ENCODE measurements around the gene FBXO11. TPM values are rescaled to one million over a fixed set of nuclear protein-coding genes. Genes with fewer than 3 reads are reported as not detected.
A peak's percentile ranks its signal among the peaks of the same experiment; 100 is the strongest.

Gene FBXO11
- polyA plus RNA-seq, 3 donors from 2014 or later = 5.2 to 7.5 (median 7.0) TPM

DNA sequence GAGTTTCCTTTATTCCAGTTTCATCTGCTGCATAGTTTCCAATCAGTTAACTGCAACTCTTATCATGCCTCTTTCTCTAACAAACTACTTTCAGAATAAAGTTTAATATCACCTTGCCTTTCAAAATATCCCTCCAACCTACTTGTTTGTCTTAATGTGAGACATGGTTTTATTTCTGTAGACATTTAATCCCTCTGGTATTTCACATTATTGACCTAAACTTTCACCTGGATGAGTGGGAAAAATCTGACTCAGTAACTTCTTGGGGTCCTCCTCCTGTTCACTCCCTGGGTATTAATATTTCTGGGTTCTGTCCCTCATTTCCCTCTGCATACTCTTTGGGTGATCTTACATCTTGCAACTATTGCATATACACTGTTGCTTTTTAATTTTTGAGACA is 95.4 kb downstream of the FBXO11 start:
- H3K27ac Mint-ChIP-seq = peak overlapping the region in 5 of 6 donors; percentile 32 to 77 (median 44)
- DNase-seq = no peak
- H3K9me3 Mint-ChIP-seq = no peaks in the 10 kb centered on the region
- H3K27me3 Mint-ChIP-seq (ENCODE audit: low read depth in 3 of 3) = no peaks in the 10 kb centered on the region
- H3K4me1 Mint-ChIP-seq = no peaks in the 10 kb centered on the region
- no peak overlapping the region for H3K4me3 Mint-ChIP-seq
- H3K36me3 Mint-ChIP-seq = peaks cover 15 to 45% (median 16%) of the 10 kb centered on the region in 3 donors

DNA sequence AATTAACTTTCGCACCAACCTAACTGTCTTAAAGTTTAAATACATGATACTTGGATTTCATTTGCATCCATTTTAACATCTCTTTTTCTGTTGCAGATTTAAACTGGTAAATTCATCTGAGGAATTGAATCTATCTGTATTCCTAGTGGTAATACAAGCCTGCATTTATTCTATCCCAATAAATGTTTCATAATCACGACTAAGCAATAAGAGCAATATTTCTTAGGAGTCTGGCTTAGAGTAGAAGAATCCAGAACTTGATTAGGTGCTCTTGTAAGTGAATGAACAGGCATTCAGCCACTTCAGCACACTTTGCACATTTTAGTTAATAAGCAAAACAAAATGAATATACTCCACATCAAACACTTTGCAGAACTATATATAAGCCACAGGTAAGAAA is 96.4 kb downstream of the FBXO11 start:
- no peak for DNase-seq
- Mint-ChIP-seq H3K27me3 (ENCODE audit: low read depth in 3 of 3) (no peaks in the 10 kb centered on the region), H3K36me3 (peaks cover 16 to 53% (median 17%) of the 10 kb centered on the region in 3 donors), H3K27ac (peak overlapping the region in 1 of 6 donors; percentile 23), H3K9me3 (no peaks in the 10 kb centered on the region), H3K4me3 (no peak overlapping the region), H3K4me1 (no peaks in the 10 kb centered on the region)

DNA sequence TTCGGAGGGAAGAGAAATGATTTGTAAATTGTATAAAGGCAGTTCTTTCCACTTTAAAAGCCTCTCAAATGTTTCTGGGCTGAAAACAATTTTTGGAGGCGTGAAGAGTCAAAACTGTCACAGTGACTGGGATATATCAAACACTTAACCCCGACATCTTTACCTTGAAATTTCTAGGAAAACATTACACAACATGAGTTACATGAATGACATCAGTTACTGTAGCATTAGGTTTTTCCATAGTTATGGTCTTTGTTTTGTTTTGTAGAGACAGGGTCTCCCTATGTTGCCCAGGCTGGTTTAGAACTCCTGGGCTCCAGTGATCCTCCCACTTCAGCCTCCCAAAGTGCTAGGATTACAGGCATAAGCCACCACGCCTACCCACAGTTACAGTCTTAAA is 97.7 kb downstream of the FBXO11 start:
- H3K36me3 Mint-ChIP-seq = peaks cover 21 to 60% (median 26%) of the 10 kb centered on the region in 3 donors
- H3K9me3 Mint-ChIP-seq = peaks cover 0 to under 1% (median 0%) of the 10 kb centered on the region in 6 donors
- peaks cover 0 to 3% (median 0%) of the 10 kb centered on the region in 3 donors for H3K27me3 Mint-ChIP-seq (ENCODE audit: low read depth in 3 of 3)
- peak overlapping the region in 4 of 6 donors; percentile 1 to 44 (median 10) for H3K27ac Mint-ChIP-seq
- H3K4me1 Mint-ChIP-seq = no peaks in the 10 kb centered on the region
- DNase-seq = no peak
- H3K4me3 Mint-ChIP-seq = no peak overlapping the region

DNA sequence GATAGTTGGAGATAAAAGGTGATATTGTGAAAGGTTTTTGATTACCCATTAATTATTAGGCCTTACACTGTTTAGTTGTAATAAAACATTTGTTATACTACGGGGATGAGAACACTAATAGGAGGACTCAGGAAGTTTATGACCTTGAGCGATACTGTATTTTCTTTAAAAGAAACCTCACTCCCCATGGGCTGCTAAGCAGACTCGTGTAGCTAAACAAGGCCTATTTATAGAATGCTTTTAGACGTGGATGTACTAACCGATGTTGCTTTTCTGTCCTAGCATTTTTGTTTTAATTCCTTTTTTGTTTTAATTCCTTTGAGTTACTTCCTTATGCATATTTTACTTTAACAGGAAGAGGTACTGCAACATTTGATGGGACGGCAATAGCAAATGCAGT is 100.4 kb downstream of the FBXO11 start:
- Mint-ChIP-seq H3K4me3 (no peak overlapping the region), H3K9me3 (peaks cover 0 to 9% (median 2%) of the 10 kb centered on the region in 6 donors), H3K36me3 (peaks cover 25 to 67% (median 31%) of the 10 kb centered on the region in 3 donors), H3K27ac (no peak overlapping the region), H3K27me3 (ENCODE audit: low read depth in 3 of 3) (peaks cover 0 to 13% (median 3%) of the 10 kb centered on the region in 3 donors), H3K4me1 (no peaks in the 10 kb centered on the region)
- DNase-seq = no peak

DNA sequence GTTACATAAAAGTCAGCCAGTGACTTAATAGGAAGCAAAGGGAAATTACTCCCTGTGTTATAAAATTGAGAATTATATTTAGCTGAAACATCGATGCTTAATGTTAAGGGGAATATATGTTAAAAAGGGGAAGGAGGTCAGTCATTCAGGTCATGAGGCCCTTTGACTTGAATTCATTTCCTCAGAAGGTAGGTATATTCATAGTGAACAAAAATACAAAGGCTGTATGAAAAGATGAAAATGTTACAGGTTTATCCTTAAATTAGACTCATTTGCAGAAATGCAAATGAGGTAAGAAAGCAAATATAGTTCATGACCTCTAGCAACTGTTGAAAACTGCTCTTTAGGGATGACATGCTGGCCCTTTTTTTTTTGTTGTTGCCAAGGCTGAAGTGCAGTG is 102.5 kb downstream of the FBXO11 start:
- no peak overlapping the region for H3K4me3 Mint-ChIP-seq
- H3K4me1 Mint-ChIP-seq = no peaks in the 10 kb centered on the region
- H3K9me3 Mint-ChIP-seq = peaks cover 0 to 9% (median 2%) of the 10 kb centered on the region in 6 donors
- H3K36me3 Mint-ChIP-seq = peaks cover 35 to 77% (median 36%) of the 10 kb centered on the region in 3 donors
- DNase-seq = no peak
- H3K27ac Mint-ChIP-seq = no peak overlapping the region
- peaks cover 0 to 13% (median 5%) of the 10 kb centered on the region in 3 donors for H3K27me3 Mint-ChIP-seq (ENCODE audit: low read depth in 3 of 3)

DNA sequence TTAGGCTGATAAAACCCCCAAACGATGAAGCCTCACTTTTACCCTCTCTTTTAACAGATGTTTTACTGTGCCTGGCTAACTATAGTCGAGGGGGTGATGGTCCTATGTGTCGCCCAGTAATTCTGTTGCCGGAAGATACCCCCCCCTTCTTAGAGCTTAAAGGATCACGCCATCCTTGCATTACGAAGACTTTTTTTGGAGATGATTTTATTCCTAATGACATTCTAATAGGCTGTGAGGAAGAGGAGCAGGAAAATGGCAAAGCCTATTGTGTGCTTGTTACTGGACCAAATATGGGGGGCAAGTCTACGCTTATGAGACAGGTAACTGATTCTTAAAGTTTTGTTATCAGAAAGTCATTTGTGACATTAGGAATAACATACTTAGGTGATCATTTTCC is 102.9 kb downstream of the FBXO11 start:
- Mint-ChIP-seq H3K9me3 (peaks cover 0 to 9% (median 2%) of the 10 kb centered on the region in 6 donors), H3K4me3 (no peak overlapping the region), H3K27ac (peak overlapping the region in 1 of 6 donors; percentile 2), H3K36me3 (peaks cover 35 to 80% (median 39%) of the 10 kb centered on the region in 3 donors), H3K4me1 (peaks cover 0 to 3% of the 10 kb centered on the region in 2 donors), H3K27me3 (ENCODE audit: low read depth in 3 of 3) (peaks cover 0 to 13% (median 5%) of the 10 kb centered on the region in 3 donors)
- DNase-seq = no peak

DNA sequence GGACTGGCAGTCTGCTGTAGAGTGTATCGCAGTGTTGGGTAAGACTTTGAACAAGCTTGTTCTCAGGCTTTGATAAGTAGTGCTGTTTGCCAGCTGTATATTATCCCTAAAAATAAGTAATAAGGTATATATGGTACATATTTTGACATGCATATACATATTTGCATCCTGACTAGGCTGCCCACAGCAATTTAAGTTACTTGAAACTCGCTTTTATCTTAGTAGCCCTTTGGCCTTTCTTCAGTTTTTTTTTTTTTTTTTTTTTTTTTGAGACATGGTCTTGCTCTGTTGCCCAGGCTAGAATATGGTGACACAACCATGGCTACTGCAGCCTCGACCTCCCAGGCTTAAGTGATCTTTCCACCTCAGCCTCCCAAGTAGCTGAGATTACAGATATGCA is 105.2 kb downstream of the FBXO11 start:
- peaks cover 4 to 5% of the 10 kb centered on the region in 2 donors for H3K4me1 Mint-ChIP-seq
- peaks cover 0 to 9% (median 2%) of the 10 kb centered on the region in 6 donors for H3K9me3 Mint-ChIP-seq
- no peak overlapping the region for H3K27ac Mint-ChIP-seq
- H3K27me3 Mint-ChIP-seq (ENCODE audit: low read depth in 3 of 3) = peaks cover 0 to 13% (median 5%) of the 10 kb centered on the region in 3 donors
- DNase-seq = no peak
- H3K36me3 Mint-ChIP-seq = peaks cover 31 to 77% (median 40%) of the 10 kb centered on the region in 3 donors
- no peak overlapping the region for H3K4me3 Mint-ChIP-seq

DNA sequence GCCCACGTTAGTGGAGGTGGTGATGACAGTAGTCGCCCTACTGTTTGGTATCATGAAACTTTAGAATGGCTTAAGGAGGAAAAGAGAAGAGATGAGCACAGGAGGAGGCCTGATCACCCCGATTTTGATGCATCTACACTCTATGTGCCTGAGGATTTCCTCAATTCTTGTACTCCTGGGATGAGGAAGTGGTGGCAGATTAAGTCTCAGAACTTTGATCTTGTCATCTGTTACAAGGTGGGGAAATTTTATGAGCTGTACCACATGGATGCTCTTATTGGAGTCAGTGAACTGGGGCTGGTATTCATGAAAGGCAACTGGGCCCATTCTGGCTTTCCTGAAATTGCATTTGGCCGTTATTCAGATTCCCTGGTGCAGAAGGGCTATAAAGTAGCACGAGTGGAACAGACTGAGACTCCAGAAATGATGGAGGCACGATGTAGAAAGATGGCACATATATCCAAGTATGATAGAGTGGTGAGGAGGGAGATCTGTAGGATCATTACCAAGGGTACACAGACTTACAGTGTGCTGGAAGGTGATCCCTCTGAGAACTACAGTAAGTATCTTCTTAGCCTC is 107.2 kb downstream of the FBXO11 start:
- peaks cover 6 to 12% of the 10 kb centered on the region in 2 donors for H3K4me1 Mint-ChIP-seq

DNA sequence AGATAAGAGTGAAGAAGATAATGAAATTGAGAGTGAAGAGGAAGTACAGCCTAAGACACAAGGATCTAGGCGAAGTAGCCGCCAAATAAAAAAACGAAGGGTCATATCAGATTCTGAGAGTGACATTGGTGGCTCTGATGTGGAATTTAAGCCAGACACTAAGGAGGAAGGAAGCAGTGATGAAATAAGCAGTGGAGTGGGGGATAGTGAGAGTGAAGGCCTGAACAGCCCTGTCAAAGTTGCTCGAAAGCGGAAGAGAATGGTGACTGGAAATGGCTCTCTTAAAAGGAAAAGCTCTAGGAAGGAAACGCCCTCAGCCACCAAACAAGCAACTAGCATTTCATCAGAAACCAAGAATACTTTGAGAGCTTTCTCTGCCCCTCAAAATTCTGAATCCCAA is 107.7 kb downstream of the FBXO11 start:
- Mint-ChIP-seq H3K4me3 (no peak overlapping the region), H3K27ac (peak overlapping the region in 3 of 6 donors; percentile 10 to 89 (median 69)), H3K9me3 (peaks cover 0 to 8% (median 2%) of the 10 kb centered on the region in 6 donors), H3K36me3 (peaks cover 24 to 59% (median 25%) of the 10 kb centered on the region in 3 donors), H3K27me3 (ENCODE audit: low read depth in 3 of 3) (peaks cover 2 to 10% (median 5%) of the 10 kb centered on the region in 3 donors), H3K4me1 (peaks cover 6 to 12% of the 10 kb centered on the region in 2 donors)
- no peak for DNase-seq

More for the DNA sequence above, 107.2 kb downstream of the FBXO11 start:
- DNase-seq = no peak
- Mint-ChIP-seq H3K27me3 (ENCODE audit: low read depth in 3 of 3) (peaks cover 2 to 10% (median 5%) of the 10 kb centered on the region in 3 donors), H3K4me3 (no peak overlapping the region), H3K36me3 (peaks cover 28 to 64% (median 30%) of the 10 kb centered on the region in 3 donors), H3K27ac (peak overlapping the region in 5 of 6 donors; percentile 6 to 81 (median 65)), H3K9me3 (peaks cover 0 to 9% (median 2%) of the 10 kb centered on the region in 6 donors)

DNA sequence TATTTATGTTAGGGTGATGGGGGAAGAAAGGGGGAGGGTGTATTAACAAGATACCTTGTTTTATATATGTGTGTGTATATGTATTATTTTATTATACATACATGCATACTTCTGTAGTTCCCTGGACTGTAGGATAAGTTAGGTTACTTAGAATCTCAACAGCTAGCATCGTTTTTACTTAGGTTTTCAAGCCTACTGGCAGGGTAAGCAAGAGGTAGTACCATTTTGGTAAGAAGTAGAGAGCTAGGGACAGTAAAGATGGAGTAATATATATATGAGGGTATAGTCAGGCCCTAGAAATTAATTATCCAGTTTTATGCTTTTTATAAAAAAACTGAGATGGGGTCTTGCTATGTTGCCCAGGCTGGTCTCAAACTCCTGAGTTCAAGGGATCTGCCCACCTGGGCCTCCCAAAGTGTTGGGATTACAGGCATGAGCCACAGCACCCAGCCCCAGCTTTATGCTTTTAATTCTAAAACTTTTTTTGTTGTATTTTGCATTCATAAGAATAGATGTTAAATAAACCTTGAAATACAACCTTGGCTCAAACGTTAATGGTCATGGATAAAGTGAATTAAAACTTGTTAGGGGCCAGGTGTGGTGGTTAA is 110.1 kb downstream of the FBXO11 start:
- H3K4me1 Mint-ChIP-seq = peaks cover 10 to 14% of the 10 kb centered on the region in 2 donors
- no peaks in the 10 kb centered on the region for H3K9me3 Mint-ChIP-seq
- H3K27me3 Mint-ChIP-seq (ENCODE audit: low read depth in 3 of 3) = peaks cover 2 to 3% (median 2%) of the 10 kb centered on the region in 3 donors
- H3K4me3 Mint-ChIP-seq = no peak overlapping the region
- no peak for DNase-seq
- peaks cover 17 to 40% (median 17%) of the 10 kb centered on the region in 3 donors for H3K36me3 Mint-ChIP-seq
- H3K27ac Mint-ChIP-seq = peak overlapping the region in 1 of 6 donors; percentile 73

DNA sequence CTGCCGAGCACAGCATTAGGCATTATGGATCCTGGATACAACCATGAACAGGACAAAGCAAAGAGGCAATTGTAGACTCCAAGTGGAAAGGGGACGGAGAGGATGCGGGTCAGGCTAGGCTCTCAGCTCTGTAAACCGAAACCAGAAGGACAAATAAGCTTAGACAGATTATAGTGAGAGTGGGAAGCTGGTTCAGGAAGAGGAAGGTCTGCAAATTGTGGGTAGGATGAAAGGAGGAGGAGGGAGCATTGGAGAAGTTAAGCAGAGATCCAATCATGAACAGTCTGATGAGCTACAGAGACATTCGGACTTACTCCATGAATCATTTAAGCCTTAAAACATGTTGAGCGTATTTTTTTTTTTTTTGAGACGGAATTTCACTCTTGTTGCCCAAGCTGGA is 120.3 kb downstream of the FBXO11 start:
- no peak for DNase-seq
- no peaks in the 10 kb centered on the region for H3K9me3 Mint-ChIP-seq
- H3K4me1 Mint-ChIP-seq = peaks cover 21 to 27% of the 10 kb centered on the region in 2 donors
- peak overlapping the region in 4 of 6 donors; percentile 3 to 48 (median 35) for H3K27ac Mint-ChIP-seq
- no peaks in the 10 kb centered on the region for H3K36me3 Mint-ChIP-seq
- H3K27me3 Mint-ChIP-seq (ENCODE audit: low read depth in 3 of 3) = peaks cover 0 to 10% (median 6%) of the 10 kb centered on the region in 3 donors
- H3K4me3 Mint-ChIP-seq = peak overlapping the region in 4 of 5 donors; percentile 11 to 39 (median 16)

DNA sequence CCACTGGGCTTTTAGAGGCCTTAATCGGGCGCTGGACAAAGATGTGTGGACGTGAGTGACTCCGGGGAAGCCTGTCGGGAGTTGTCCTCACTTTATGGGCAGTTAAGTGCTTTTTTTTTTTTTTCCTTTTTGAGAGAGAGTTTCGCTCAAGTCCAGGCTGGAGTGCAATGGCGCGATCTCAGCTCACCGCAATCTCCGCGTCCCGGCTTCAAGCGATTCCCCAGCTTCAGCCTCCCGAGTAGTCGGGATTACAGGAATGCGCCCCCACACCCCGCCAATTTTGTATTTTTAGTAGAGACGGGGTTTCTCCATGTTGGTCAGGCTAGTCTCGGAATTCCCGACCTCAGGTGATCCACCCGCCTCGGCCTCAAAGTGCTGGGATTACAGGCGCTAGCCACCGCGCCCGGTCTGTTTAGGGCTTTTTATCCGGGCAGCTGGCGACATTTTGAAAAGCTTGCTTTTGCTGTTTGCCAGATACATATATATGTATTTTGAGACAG is 121.9 kb downstream of the FBXO11 start:
- no peaks in the 10 kb centered on the region for H3K9me3 Mint-ChIP-seq
- H3K4me3 Mint-ChIP-seq = peak overlapping the region; percentile 86 to 93 (median 91)
- H3K4me1 Mint-ChIP-seq = peaks cover 16 to 22% of the 10 kb centered on the region in 2 donors
- no peak for DNase-seq
- no peaks in the 10 kb centered on the region for H3K36me3 Mint-ChIP-seq
- H3K27me3 Mint-ChIP-seq (ENCODE audit: low read depth in 3 of 3) = peaks cover 0 to 7% (median 6%) of the 10 kb centered on the region in 3 donors
- H3K27ac Mint-ChIP-seq = peak overlapping the region in 2 of 6 donors; percentile 66 to 84

DNA sequence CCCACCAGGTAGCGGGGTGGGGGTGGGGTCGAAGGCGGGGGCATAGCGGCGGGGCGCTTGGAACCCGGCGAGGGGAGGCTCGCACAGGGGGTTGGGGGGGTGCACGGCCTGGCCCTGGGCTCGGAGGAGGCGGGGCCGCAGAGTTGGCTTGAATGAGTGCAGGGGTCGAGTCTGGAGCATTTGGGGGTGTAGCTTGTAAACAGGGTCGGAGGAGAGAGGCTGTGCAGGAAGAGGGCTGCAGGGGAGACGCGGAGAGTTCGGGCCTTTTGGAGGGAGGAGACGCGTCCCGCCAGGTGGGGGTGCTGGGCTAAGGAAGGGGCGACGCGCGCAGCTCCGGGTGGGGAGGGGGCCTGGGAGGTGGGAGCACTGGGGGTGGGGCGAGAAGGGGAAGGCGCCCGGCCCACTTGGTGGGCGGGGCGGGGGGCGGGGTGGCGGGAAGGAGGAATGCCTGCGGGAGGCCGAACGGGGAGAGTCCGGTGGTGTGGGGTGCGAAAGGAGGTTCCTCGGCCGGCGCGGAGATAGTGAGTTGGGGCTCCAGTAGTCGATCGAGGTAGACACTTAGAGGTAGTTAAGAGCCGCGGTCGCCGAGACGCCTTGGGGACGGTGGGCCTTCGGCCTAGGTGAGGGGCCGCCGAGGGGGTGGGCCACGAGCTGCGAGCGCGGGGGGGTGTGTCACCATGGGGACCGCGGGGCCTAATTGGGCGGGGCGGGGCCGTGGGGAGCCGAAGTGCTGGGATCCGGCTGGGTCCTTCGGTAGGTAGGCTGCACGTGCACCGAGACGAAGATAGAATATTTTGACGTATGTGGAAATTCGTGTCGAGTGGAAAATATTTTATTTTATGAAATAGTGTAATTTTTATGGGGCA is 122.6 kb downstream of the FBXO11 start:
- no peaks in the 10 kb centered on the region for H3K36me3 Mint-ChIP-seq

More for the DNA sequence above, 122.6 kb downstream of the FBXO11 start:
- Mint-ChIP-seq H3K27ac (peak overlapping the region; percentile 64 to 92 (median 85)), H3K4me1 (peaks cover 16 to 22% of the 10 kb centered on the region in 2 donors), H3K4me3 (peak overlapping the region; percentile 86 to 93 (median 91)), H3K9me3 (no peaks in the 10 kb centered on the region), H3K27me3 (ENCODE audit: low read depth in 3 of 3) (peaks cover 0 to 7% (median 6%) of the 10 kb centered on the region in 3 donors)
- DNase-seq = peak; percentile 52 to 62 (median 54)
